NCI-H2081 (cell line): ENCODE results near the gene SUCLG2.

Experiments used
- DNase-seq, 2 experiments: peaks; one replicate each; lab custom pipeline; 2025; lab: John Stamatoyannopoulos, UW

SUCLG2 gene

DNA sequence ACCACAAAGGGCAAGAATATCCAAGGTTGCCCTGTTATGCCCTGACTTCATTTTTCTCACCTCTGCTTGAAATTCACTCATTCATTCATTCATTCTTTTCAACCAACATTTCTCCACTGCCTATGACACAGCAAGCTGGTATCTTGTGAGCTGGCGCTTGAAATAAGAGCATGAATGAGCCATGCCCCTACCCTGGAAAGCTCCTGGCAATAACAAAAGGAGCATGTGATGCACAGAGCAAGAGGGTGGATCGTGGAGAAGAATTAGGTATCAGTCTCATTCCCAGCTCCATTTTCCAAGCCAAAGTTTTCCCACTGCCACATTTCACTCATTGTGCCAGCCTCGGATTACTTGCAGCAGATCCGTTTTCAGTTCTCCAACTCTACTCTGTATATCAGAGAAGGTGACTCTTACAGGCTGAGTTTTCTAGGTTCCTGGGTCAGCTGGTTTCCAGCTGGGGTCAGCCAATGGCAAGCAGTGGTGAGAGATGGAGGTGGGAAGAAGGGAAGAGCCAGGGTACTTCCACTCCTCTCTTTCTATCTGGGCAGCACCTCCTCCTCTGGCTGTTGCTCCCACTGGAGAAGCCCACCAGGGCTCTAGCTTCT is 144.8 kb downstream of the SUCLG2 start:
- DNase-seq = no peak

DNA sequence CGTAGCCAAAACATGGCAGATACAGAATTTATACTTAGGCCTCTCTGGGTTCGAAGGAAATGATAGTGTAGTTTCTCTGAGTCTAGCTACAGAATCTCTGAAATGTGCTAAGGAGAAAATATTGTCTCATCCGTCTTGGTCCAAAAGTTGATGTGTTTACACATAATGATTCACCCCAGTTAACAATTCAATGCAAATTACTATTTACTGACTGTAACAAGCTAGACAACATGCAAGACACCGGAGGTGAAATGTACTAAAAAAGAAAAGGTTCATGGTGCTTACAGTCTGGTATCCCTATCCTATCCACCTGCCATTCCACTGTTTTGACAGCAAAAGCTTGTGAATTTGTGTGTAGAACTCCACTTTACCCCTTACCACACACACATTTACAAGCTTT is 146.8 kb downstream of the SUCLG2 start:
- DNase-seq = no peak

DNA sequence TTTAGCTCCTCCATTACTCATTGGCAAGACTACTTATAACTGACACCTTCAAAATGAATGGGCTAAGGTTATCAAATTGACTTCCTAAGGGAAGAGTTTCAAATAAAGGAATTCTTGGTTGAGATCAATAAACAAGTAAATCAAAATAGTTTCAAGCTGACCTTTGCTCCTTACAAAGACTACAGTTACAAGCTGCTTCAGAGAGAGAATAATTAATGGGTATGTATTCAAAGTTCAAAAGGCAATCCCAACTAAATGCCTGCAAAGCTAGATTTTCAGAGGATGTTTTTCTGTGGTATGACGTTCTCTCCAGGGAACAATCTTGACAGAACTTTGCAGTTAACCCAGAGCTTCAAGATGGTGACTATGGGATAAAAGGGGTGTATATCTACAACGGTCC is 153.7 kb downstream of the SUCLG2 start:
- DNase-seq = no peak

DNA sequence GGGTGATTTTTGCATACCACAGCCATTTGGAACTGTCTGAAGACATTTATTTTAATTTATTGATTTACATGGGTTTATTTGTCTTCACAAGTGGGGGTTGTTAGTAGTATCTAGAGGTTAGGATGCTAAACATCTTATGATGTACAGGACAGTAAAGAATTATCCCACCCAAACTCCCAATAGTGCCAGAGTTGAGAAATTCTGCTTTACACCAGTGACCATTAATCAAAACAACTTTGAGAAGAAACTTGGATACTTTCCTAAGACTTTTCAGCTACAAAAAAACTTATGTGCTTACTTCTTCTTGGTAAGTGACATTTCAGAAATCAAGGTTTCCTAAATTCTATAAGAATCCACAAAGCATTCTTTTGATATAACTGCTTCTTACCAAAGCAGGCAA is 156.7 kb downstream of the SUCLG2 start:
- DNase-seq = no peak

DNA sequence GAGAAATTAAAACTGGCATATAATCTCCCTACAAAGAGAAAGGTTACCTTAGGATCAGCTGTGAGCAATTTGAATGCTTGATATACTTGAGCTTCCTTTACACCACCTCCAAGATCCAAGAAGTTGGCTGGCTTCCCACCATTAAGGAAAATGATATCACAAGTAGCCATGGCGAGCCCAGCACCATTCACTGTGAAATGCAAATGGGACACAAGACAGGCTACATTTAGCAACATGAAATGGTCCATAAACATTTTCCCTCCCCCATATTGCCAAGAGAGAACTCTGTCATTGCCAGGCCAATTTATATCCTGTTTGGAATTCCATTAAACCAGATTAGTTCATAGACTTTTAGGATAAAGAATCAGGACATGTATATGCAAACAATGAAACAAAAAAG is 158.7 kb downstream of the SUCLG2 start:
- DNase-seq = no peak

DNA sequence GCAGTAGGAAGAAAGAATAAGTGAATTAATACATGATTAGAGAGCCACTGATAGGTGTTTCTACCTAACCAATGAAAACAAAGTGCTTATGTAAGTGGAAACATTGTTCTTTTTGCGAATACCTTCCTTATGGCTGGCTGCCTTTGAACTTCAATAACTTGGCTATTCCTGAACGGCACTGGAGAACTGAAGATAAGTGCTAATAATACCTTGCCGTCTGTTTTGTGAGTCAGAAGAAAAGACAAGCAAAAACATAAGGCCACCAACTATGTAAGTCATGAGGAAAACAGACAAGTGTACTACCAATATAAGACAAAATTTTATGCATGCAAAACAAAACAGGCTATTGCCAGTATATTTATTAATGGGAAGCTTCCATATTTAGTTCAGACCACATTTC is 160.6 kb downstream of the SUCLG2 start:
- DNase-seq = no peak

GRCh38 chr3:67490658-67491057 is 163.8 kb downstream of the SUCLG2 start:
- no peak for DNase-seq

DNA sequence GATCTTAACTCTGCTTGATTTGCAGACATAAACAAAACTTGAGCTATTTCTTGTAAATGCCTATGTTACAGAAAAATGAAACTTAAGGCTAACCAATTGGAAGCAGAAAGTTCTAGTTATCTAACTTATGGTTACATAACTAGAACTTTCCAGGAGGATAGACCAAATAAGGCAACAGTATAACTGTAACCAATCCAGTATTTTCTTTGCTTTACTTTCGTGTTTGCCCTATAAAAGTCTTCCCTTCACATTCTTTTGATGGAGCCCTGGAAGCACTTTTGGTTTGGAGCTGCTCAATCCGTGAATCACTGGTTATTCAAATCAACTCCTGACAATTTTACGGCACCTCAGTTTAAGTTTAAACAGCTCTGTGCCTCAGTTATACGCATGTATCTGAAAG is 164.6 kb downstream of the SUCLG2 start:
- no peak for DNase-seq

- DNase-seq = no peak
Observed at GRCh38 chr3:67487564-67488114, 166.8 kb downstream of the SUCLG2 start.

GRCh38 chr3:67486883-67487282 is 167.5 kb downstream of the SUCLG2 start:
- DNase-seq = no peak

DNA sequence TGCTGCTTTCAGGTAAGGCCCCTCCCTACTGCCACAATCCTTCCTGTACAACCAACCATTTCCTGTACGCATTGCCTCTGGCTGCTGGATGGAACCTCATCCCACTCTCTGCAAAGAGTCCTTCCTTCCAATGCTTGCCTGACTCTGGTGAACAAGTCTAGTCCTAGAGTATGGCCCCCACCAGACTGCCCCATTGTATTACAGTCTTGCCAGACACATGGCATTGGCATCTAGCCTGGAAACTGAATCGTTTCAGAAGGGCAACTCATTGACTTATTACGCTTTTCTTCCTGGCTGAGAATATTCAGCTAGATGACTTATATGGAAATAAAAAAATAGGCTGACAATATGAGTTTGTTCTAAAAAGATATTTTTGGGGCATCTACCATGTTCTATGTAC is 170.3 kb downstream of the SUCLG2 start:
- no peak for DNase-seq

GRCh38 chr3:67481126-67481525 is 173.3 kb downstream of the SUCLG2 start:
- no peak for DNase-seq

DNA sequence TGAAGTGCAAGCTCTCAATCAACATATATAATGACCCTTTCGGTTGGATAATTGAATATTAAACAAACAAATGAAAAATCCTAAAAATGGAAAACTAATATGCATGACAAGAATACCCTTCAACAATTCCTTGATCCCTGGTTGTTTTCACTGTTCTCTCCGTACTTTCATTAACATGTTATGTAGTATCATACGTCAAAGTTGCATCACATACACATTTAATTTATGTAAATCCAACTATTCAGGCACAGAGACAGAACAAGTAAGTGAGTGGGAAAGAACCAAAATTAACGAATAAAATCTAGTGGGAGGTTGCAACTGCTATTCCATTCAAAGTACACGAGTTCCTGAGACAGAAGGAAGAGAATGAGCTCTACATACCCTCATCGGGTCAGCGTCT is 176.0 kb downstream of the SUCLG2 start:
- no peak for DNase-seq

- DNase-seq = no peak
Observed at GRCh38 chr3:67474311-67474710, 180.1 kb downstream of the SUCLG2 start.

- DNase-seq = no peak
Observed at GRCh38 chr3:67472674-67473201, 181.7 kb downstream of the SUCLG2 start.

GRCh38 chr3:67470207-67470606 is 184.2 kb downstream of the SUCLG2 start:
- no peak for DNase-seq

DNA sequence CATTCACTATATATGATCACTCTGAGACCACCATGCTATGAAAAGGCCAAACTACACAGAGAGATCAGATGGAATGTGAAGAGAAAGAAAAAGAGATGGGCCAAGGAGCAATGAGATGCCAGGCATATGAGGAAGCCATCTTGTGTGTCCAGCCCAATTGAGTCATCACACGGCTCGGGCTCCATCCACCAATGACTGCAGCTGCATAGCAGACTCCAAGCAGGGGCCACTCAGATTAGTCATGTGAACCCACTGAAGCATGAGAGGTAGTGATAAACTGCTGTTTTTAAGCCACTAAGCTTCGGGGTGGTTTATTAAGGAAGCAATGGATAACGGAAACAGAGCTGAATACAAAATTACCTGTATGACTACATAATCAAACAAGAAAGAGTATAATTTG is 185.9 kb downstream of the SUCLG2 start:
- DNase-seq = no peak

DNA sequence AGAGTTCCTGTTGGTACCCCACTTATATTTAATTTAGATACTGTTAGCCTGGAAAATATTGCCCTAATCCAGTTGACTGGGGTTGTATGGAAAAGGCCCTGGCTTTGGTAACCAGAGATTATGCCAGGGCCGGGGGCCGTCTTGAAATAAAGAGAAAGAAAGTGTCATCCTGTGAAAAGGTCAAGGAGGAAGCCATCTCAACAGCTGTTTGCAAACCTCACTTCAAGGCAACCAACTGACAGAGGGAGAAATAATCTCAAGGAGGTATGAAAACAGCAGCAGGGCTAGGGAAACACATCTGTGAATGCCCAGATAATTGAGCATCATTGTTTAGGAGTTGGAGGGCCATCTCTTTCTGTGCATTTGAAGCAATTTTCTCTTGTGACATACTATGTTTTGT is 190.8 kb downstream of the SUCLG2 start:
- no peak for DNase-seq

GRCh38 chr3:67462187-67462586 is 192.2 kb downstream of the SUCLG2 start:
- no peak for DNase-seq

DNA sequence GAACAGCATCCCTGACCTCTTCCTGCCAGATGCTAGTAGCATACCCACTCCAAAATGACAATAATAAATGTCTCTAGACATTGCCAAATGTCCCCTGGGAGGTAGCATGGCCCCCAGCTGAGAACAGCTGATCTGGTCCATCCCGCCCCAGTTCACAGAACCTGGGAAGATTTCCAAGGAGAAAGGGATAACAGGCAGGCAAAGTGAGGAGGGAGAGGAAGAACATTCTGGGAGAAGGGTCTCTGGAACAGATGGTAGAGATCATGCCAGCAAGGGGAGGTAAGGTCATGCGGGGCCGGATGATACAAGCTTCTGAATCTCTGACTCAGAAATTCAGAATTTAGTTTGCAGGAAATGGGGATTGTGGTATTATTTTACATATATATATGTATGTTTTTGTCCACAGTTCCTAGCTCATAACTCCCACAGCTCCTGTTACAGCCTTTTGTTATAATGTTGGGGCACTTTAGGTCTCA is 192.7 kb downstream of the SUCLG2 start:
- DNase-seq = peak in 1 of 2 experiments; percentile 0

GRCh38 chr3:67460841-67461510 is 193.4 kb downstream of the SUCLG2 start:
- DNase-seq = no peak

- no peak for DNase-seq
Observed at GRCh38 chr3:67459796-67460195, 194.6 kb downstream of the SUCLG2 start.

DNA sequence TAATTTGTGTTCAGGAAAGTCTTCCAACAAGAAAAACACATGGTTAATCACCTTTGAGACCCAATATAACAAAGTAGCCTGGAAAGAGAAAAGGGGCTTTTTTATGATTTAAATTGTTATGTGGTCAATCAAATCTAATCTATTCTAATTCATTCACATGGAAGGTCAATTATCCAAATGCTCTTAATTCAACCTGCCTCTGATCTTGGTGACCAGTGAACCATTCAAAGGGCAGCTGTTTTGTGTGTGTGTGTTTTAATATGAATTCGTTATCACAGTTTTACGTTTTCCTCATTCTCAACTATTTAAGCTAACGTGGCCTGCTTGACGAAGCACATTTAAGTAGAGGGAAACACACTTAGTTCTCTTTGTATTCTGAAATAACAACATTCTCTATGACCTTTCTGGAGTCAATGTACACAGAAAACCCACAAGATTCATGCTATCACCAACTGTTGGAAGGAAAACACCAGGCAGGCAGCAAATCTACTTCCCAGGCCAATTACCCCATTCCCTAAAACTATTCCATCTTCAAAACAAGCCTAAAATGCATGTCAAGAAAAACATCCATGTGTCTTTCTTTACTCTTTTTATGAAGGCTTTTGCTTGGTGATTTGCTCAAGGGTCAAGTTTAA is 195.4 kb downstream of the SUCLG2 start:
- no peak for DNase-seq
